T-cell (primary cell): ENCODE results near the gene FBXL19. TPM values are rescaled to one million over a fixed set of nuclear protein-coding genes. Genes with fewer than 3 reads are reported as not detected.

ENCODE experiments used
- ATAC-seq, 4 experiments: fragments of 200-7000 bp in 3 of 4; fragments of 150-1000 bp in 1 of 4; cut with Tn5 transposase; replicated peaks in 1 of 4; 1 replicate in 3 of 4; 2 replicates in 1 of 4; pipeline ENCODE4 v1.10.0; 2021; ENCODE audit warnings: moderate library complexity in 3 of 4, mild to moderate bottlenecking in 2 of 4, moderate number of reproducible peaks in 1 of 4
- CTCF ChIA-PET, 2 donors: fragments of 300-600 bp; sonication (Branson Sonifier 250); formaldehyde crosslinking; loops; one replicate each; lab custom pipeline; 2022; ENCODE audit warnings: antibody characterized with exemption in 2 of 2; lab: Charles Lee
- POLR2A ChIA-PET, 2 donors: fragments of 300-600 bp; sonication (Branson Sonifier 250); formaldehyde crosslinking; loops; one replicate each; lab custom pipeline; 2022; ENCODE audit warnings: antibody characterized with exemption in 2 of 2; lab: Charles Lee
- DNase-seq, 35 experiments: peaks; one replicate each; pipeline versions ENCODE4 v3.0.0 to v3.0.0-alpha.2; 2013 to 2023
- H3K27ac ChIP-seq: one replicate; pipeline ENCODE4 v1.5.1; 2013; ENCODE audit warnings: low read length
- H3K27me3 ChIP-seq, 2 experiments: replicated peaks in 1 of 2; 1 replicate in 1 of 2; 2 replicates in 1 of 2; pipeline versions ENCODE4 v1.6.1 to v1.7.0; 2013; ENCODE audit warnings: low read length in 1 of 2, mixed read lengths in 1 of 2; ENCODE audit not compliant: control insufficient read depth in 2 of 2, insufficient read depth in 2 of 2; ENCODE audit errors: extremely low read depth in 1 of 2
- H3K36me3 ChIP-seq, 2 donors: 1 replicate in 1 of 2; 2 replicates in 1 of 2; pipeline versions ENCODE4 v1.6.1 to v1.7.0; 2013; ENCODE audit warnings: low read length in 1 of 2; ENCODE audit not compliant: control insufficient read depth in 2 of 2, insufficient read depth in 1 of 2; ENCODE audit errors: extremely low read depth in 1 of 2
- H3K4me1 ChIP-seq, 2 experiments: 1 replicate in 1 of 2; 2 replicates in 1 of 2; pipeline versions ENCODE4 v1.6.1 to v1.7.0; 2013; ENCODE audit warnings: low read length in 2 of 2, mixed read lengths in 1 of 2; ENCODE audit not compliant: insufficient read depth in 2 of 2, control insufficient read depth in 1 of 2; ENCODE audit errors: extremely low read depth in 1 of 2
- H3K4me3 ChIP-seq, 2 donors: 1 replicate in 1 of 2; 2 replicates in 1 of 2; pipeline versions ENCODE4 v1.5.1 to v1.7.0; 2013; ENCODE audit warnings: mild to moderate bottlenecking in 2 of 2, low read length in 1 of 2, moderate library complexity in 1 of 2; ENCODE audit not compliant: control insufficient read depth in 1 of 2; ENCODE audit errors: extremely low read depth in 1 of 2
- H3K9me3 ChIP-seq: 2 replicates; pipeline ENCODE4 v1.7.0; 2013
- H3K27ac Mint-ChIP-seq, 2 donors: one replicate each; pipeline ENCODE4 v1.8.0; 2020 to 2021; ENCODE audit warnings: mild to moderate bottlenecking in 2 of 2, mixed read lengths in 2 of 2
- H3K27me3 Mint-ChIP-seq, 2 donors: one replicate each; pipeline ENCODE4 v1.8.0; 2021 to 2022; ENCODE audit warnings: mixed read lengths in 2 of 2
- H3K36me3 Mint-ChIP-seq: one replicate; pipeline ENCODE4 v1.8.0; 2021; ENCODE audit warnings: mixed read lengths
- H3K4me1 Mint-ChIP-seq, 3 donors: one replicate each; pipeline ENCODE4 v1.8.0; 2020 to 2022; ENCODE audit warnings: mixed read lengths in 3 of 3, mild to moderate bottlenecking in 1 of 3
- H3K4me3 Mint-ChIP-seq, 3 donors: one replicate each; pipeline ENCODE4 v1.8.0; 2020 to 2022; ENCODE audit warnings: mild to moderate bottlenecking in 3 of 3, mixed read lengths in 3 of 3, moderate library complexity in 3 of 3
- H3K9me3 Mint-ChIP-seq, 3 donors: one replicate each; pipeline ENCODE4 v1.8.0; 2020 to 2022; ENCODE audit warnings: mixed read lengths in 3 of 3
- WGBS: methylation state at CpG from one replicate; pipeline ENCODE4 v1.1.5; 2013; ENCODE audit warnings: missing lambda C conversion rate; ENCODE audit not compliant: insufficient coverage; 5-methylcytosine and 5-hydroxymethylcytosine counted together
- total RNA-seq, 35 experiments: library from RNA in 6 of 35; stranded (reverse) in 6 of 35; fragments of 120-200 nt in 1 of 35; gene quantifications; one replicate each; pipeline versions ENCODE4 v1.2.1 to v1.2.4 and lab custom pipeline; 2013 to 2026

The FBXL19 gene
- total RNA-seq, 5 donors from 2014 or later (not counting 1 experiment from before 2014, with no cell fraction given), result 11.5 to 22.0 (median 18.1) TPM

DNA sequence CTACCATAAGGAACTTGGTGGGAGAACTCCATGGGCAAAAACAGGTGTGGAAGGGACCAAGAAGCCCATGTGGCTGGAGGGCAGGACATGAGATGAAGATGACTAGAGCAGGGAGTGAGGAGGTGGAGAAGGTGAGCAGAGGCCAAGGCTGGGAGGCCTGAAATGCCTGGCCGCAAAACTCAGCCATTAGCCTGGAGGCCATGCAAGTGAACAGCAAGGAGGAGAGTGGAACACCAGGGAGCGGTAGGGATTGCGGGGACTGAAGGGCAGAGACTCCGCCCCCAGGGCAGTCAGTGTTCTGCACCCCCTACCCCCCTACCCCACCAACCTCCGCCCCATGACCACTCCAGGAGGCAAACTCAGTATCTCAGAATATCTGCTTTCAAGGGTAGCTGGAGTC, 46.5 kb upstream of the FBXL19 start:
- 100% methylated on average over 1 of the region's 5 CpGs for WGBS
- H3K4me1 Mint-ChIP-seq, result peaks cover 36 to 43% (median 37%) of the 10 kb centered on the region in 3 donors
- POLR2A ChIA-PET, result interaction anchor here in 1 of 2 donors (0.6 kb wide), 2 partner anchors 10 to 149 kb away, joined by 3 to 12 read pairs; no protein-coding TSS in a partner anchor

DNA sequence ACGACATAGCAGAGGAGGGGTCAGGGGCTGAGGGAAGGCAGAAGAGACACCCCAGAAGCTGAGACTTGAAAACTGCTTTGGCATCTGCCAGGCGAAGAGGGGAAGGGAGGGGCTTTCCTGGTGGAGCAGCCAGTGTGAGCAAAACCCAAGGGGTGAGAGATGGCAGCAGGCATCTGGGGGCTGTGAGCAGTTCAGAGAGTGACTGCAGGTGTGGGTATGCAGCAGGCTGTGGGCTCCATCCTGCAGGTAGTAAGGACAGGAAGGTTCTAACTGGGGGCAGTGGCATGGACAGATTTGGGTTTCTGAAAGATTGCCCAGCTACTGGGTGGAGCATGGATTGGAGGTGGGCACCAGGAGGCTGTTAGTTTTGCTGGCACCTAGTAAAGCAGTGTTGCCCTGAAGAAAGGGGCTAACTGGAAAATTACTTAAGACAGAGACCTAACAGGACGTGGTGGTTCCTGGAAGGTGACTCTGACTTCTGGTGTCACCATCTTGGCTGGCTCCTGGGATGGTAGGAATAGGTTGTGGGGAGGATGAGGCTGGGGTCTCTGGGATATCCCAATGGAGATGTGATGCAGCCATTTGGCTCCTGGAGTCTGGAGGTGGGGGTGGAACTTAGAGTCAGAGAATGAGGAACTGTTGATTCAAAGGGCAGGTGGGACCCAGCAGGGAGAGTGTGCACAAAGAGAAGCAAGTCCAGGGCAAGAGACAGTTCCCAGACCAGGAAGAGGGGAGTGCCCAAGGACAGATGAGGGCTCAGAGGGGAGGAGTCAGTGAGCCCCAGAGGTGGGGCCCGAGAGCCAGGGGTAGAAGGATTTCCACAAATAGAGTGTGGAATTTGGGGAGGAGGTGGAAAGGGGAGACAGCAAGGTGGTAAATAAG, 40.7 kb upstream of the FBXL19 start:
- CTCF ChIA-PET, result no interaction called here
- ATAC-seq (no peak), DNase-seq (no peak)
- H3K27me3 Mint-ChIP-seq, result no peaks in the 10 kb centered on the region
- H3K27ac ChIP-seq, result no peak overlapping the region
- H3K4me1 Mint-ChIP-seq, result peaks cover 24 to 26% (median 25%) of the 10 kb centered on the region in 3 donors
- no peaks in the 10 kb centered on the region for H3K9me3 ChIP-seq
- H3K27ac Mint-ChIP-seq, result peak overlapping the region; percentile 20 to 65
- no peaks in the 10 kb centered on the region for H3K9me3 Mint-ChIP-seq
- H3K4me3 ChIP-seq, result no peak overlapping the region
- POLR2A ChIA-PET, result interaction anchor here in 1 of 2 donors (0.6 kb wide), 1 partner anchor 13 kb away, joined by 4 read pairs; no protein-coding TSS in a partner anchor
- H3K4me3 Mint-ChIP-seq, result no peak overlapping the region
- WGBS, result 79% methylated on average over 3 of the region's 4 CpGs
- H3K4me1 ChIP-seq, result peaks cover 0 to 12% of the 10 kb centered on the region in 2 experiments
- peaks cover 22% of the 10 kb centered on the region for H3K36me3 Mint-ChIP-seq
- peaks cover 5 to 41% of the 10 kb centered on the region in 2 donors for H3K36me3 ChIP-seq
- H3K27me3 ChIP-seq, result no peaks in the 10 kb centered on the region

More for the DNA sequence above, 46.5 kb upstream of the FBXL19 start:
- DNase-seq (no peak), ATAC-seq (no peak)
- H3K4me1 ChIP-seq, result peaks cover 16 to 46% of the 10 kb centered on the region in 2 experiments
- peak overlapping the region; percentile 89 for H3K27ac ChIP-seq
- H3K4me3 ChIP-seq, result peak overlapping the region; percentile 8 to 71
- peak overlapping the region; percentile 91 to 97 (median 93) for H3K4me3 Mint-ChIP-seq
- peak overlapping the region; percentile 86 to 98 for H3K27ac Mint-ChIP-seq
- H3K27me3 ChIP-seq, result no peaks in the 10 kb centered on the region
- H3K9me3 ChIP-seq, result no peaks in the 10 kb centered on the region
- no peaks in the 10 kb centered on the region for H3K27me3 Mint-ChIP-seq
- CTCF ChIA-PET, result interaction anchor here in 1 of 2 donors (0.7 kb wide), 1 partner anchor 33 kb away, joined by 3 read pairs; no protein-coding TSS in a partner anchor
- no peaks in the 10 kb centered on the region for H3K9me3 Mint-ChIP-seq
- peaks cover 3% of the 10 kb centered on the region for H3K36me3 Mint-ChIP-seq
- H3K36me3 ChIP-seq, result peaks cover 0 to 11% of the 10 kb centered on the region in 2 donors

GRCh38 chr16:30884760-30885159, 38.6 kb upstream of the FBXL19 start:
- Mint-ChIP-seq H3K27ac (peak overlapping the region in 1 of 2 donors; percentile 6), H3K4me3 (no peak overlapping the region), H3K9me3 (no peaks in the 10 kb centered on the region), H3K27me3 (no peaks in the 10 kb centered on the region), H3K36me3 (peaks cover 30% of the 10 kb centered on the region), H3K4me1 (peaks cover 22 to 31% (median 23%) of the 10 kb centered on the region in 3 donors)
- ATAC-seq, result no peak
- no peak overlapping the region for H3K27ac ChIP-seq
- no peaks in the 10 kb centered on the region for H3K9me3 ChIP-seq
- no peaks in the 10 kb centered on the region for H3K27me3 ChIP-seq
- no peak for DNase-seq
- ChIA-PET POLR2A (no interaction called here), CTCF (no interaction called here)
- no peak overlapping the region for H3K4me3 ChIP-seq
- no CpG with 5 or more reads among the region's 3 CpGs for WGBS
- peaks cover 6 to 55% of the 10 kb centered on the region in 2 donors for H3K36me3 ChIP-seq
- peaks cover 0 to 7% of the 10 kb centered on the region in 2 experiments for H3K4me1 ChIP-seq

DNA sequence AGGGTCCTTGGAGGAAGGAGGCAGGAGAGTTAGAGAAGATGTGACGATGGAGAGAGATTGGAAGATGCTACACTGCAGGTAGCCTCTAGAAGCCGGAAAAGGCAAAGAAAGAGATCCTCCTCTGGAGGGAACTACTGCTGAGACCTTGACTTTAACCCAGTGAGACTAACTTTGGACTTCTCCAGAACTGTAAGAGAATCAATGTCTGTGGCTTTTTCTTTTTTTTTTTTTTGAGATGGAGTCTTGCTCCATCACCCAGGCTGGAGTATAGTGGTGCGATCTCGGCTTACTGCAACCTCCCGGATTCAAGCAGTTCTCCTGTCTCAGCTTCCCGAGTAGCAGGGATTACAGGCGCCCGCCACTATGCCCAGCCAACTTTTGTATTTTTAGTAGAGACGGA, 38.2 kb upstream of the FBXL19 start:
- Mint-ChIP-seq H3K27ac (no peak overlapping the region), H3K4me1 (peaks cover 22 to 31% (median 23%) of the 10 kb centered on the region in 3 donors), H3K27me3 (no peaks in the 10 kb centered on the region), H3K4me3 (no peak overlapping the region), H3K36me3 (peaks cover 30% of the 10 kb centered on the region), H3K9me3 (no peaks in the 10 kb centered on the region)
- no peak for DNase-seq
- WGBS, result 93% methylated on average over 4 of the region's 9 CpGs
- ChIA-PET CTCF (no interaction called here), POLR2A (no interaction called here)
- no peaks in the 10 kb centered on the region for H3K9me3 ChIP-seq
- H3K27me3 ChIP-seq, result no peaks in the 10 kb centered on the region
- H3K4me1 ChIP-seq, result peaks cover 0 to 7% of the 10 kb centered on the region in 2 experiments
- ATAC-seq, result no peak
- no peak overlapping the region for H3K4me3 ChIP-seq
- H3K36me3 ChIP-seq, result peaks cover 6 to 55% of the 10 kb centered on the region in 2 donors
- no peak overlapping the region for H3K27ac ChIP-seq

GRCh38 chr16:30886145-30886544, 37.2 kb upstream of the FBXL19 start:
- Histone ChIP-seq H3K4me1 (peaks cover 0 to 7% of the 10 kb centered on the region in 2 experiments), H3K27me3 (no peaks in the 10 kb centered on the region), H3K9me3 (no peaks in the 10 kb centered on the region), H3K27ac (no peak overlapping the region), H3K4me3 (no peak overlapping the region), H3K36me3 (peaks cover 6 to 52% of the 10 kb centered on the region in 2 donors)
- ChIA-PET CTCF (no interaction called here), POLR2A (no interaction called here)
- Mint-ChIP-seq H3K4me1 (peaks cover 22 to 31% (median 23%) of the 10 kb centered on the region in 3 donors), H3K9me3 (no peaks in the 10 kb centered on the region), H3K27ac (peak overlapping the region in 1 of 2 donors; percentile 28), H3K4me3 (no peak overlapping the region), H3K27me3 (no peaks in the 10 kb centered on the region), H3K36me3 (peaks cover 30% of the 10 kb centered on the region)
- ATAC-seq, result no peak
- no peak for DNase-seq
- WGBS, result no CpG with 5 or more reads among the region's 1 CpG

DNA sequence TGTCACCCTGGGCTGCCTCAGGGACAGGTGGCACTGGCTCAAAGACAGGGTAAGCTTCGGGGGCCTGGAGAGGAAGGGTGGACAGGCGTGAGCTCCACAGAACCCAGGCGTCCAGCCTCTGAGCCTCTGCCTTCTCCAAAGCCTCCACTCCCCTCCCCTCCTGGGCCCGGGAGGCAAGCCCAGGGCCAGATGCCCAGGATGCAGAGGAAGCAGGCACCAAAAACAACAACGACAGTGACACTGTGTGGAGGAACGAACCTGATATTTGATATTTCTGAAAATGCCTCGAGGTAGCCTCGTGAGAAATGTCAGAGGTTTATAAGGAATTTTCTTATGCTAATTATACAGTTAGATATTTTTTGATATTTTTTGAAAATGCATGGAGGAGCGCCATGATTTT, 35.4 kb upstream of the FBXL19 start:
- peaks cover 6 to 62% of the 10 kb centered on the region in 2 donors for H3K36me3 ChIP-seq
- H3K4me3 ChIP-seq, result no peak overlapping the region
- no peaks in the 10 kb centered on the region for H3K27me3 ChIP-seq
- no peaks in the 10 kb centered on the region for H3K9me3 Mint-ChIP-seq
- H3K27me3 Mint-ChIP-seq, result no peaks in the 10 kb centered on the region
- WGBS, result 96% methylated on average over 4 of the region's 9 CpGs
- ChIA-PET POLR2A (no interaction called here), CTCF (interaction anchor here (0.6 kb wide), 3 partner anchors 14 to 73 kb away, joined by 3 read pairs; no protein-coding TSS in a partner anchor)
- peaks cover 23% of the 10 kb centered on the region for H3K36me3 Mint-ChIP-seq
- no peak for ATAC-seq
- H3K27ac Mint-ChIP-seq, result no peak overlapping the region
- peaks cover 2 to 12% of the 10 kb centered on the region in 2 experiments for H3K4me1 ChIP-seq
- H3K4me1 Mint-ChIP-seq, result peaks cover 20 to 24% (median 23%) of the 10 kb centered on the region in 3 donors
- no peaks in the 10 kb centered on the region for H3K9me3 ChIP-seq
- no peak overlapping the region for H3K4me3 Mint-ChIP-seq
- no peak for DNase-seq
- H3K27ac ChIP-seq, result no peak overlapping the region
